ENCODE results near the gene MRS2. TPM values are rescaled to one million over a fixed set of nuclear protein-coding genes. Genes with fewer than 3 reads are reported as not detected.

The MRS2 gene
- total RNA-seq, 1 experiment from 2014 or later, result 85.8 TPM

DNA sequence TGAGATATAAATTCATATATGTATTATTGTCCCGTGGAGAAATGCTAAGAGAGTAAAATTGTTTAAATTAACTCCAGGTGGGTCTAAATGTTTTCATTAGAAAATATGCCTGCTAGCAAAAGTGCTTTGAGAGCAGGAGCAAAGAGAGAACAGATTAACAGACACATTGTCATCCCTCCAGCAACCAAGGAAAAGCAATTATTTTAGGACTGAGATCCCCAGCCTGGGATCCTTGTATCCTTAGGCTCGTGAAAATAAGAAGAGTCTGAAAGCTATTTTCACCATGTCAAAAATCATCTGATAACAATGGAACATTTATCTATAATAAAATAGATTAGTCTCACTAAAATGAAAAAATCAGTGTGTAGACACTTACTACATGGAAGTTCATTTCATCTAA is 11.5 kb upstream of the MRS2 start:
- Histone ChIP-seq H4K91ac (ENCODE audit: insufficient read length, low read depth, low read length) (no peak overlapping the region), H3K56ac (ENCODE audit: insufficient read length, low read depth, low read length) (no peak overlapping the region), H4K8ac (replicated peaks; ENCODE audit: insufficient read length, low read depth, low read length) (no peak overlapping the region), H2AK5ac (ENCODE audit: insufficient read length, low read length) (no peak overlapping the region), H3K4ac (ENCODE audit: low read depth, low read length) (no peak overlapping the region), H3K79me2 (ENCODE audit: insufficient read depth, low read length) (no peaks in the 10 kb centered on the region), H3K27me3 (ENCODE audit: insufficient read depth, low read length) (no peaks in the 10 kb centered on the region), H2BK20ac (ENCODE audit: low read depth, low read length, poor library complexity, severe bottlenecking) (no peak overlapping the region), H3K23ac (ENCODE audit: insufficient read length, low read depth, low read length) (no peak overlapping the region), H2AFZ (ENCODE audit: low read length) (no peak overlapping the region), H3K79me1 (ENCODE audit: insufficient read depth, low read depth, low read length, poor library complexity, severe bottlenecking) (no peaks in the 10 kb centered on the region), H2BK15ac (ENCODE audit: low read depth, low read length) (no peak overlapping the region), H3K4me1 (ENCODE audit: insufficient read depth, low read length) (no peaks in the 10 kb centered on the region), H3K23me2 (ENCODE audit: insufficient read length, low read depth, low read length, poor library complexity, severe bottlenecking) (no peaks in the 10 kb centered on the region), H3T11ph (ENCODE audit: low read length) (no peak overlapping the region), H3K4me2 (ENCODE audit: insufficient read depth, insufficient read length, low read length) (no peak overlapping the region), H3K18ac (ENCODE audit: insufficient read length, low read depth, low read length) (no peak overlapping the region), H2BK12ac (ENCODE audit: insufficient read length, low read depth, low read length) (no peak overlapping the region), H2BK120ac (ENCODE audit: low read depth, low read length, poor library complexity, severe bottlenecking) (no peak overlapping the region), H3K9me3 (ENCODE audit: control insufficient read depth, low read depth, low read length) (peaks cover 3% of the 10 kb centered on the region), H4K20me1 (ENCODE audit: control insufficient read depth, insufficient read depth, insufficient read length) (no peaks in the 10 kb centered on the region), H2BK5ac (ENCODE audit: insufficient read length, low read length) (no peak overlapping the region), H3K9ac (ENCODE audit: extremely low read depth, insufficient read length, low read length) (no peak overlapping the region), H4K5ac (ENCODE audit: insufficient read length, low read depth, low read length) (no peak overlapping the region), H3K27ac (ENCODE audit: insufficient read length, low read depth, low read length) (no peak overlapping the region), H3K14ac (ENCODE audit: insufficient read depth, low read length) (no peak overlapping the region)
- Mint-ChIP-seq H3K9me3 (peaks cover 3 to 5% of the 10 kb centered on the region in 2 experiments; a peak in 4 of 5 replicates), H3K4me1 (no peaks in the 10 kb centered on the region), H3K27ac (no peak overlapping the region), H3K27me3 (ENCODE audit: low read depth) (no peaks in the 10 kb centered on the region), H3K4me3 (no peak overlapping the region), H3K36me3 (ENCODE audit: insufficient read depth in 1 of 3, low read depth in 3 of 3) (peaks cover 2 to 4% (median 2%) of the 10 kb centered on the region in 3 experiments; a peak in 5 of 7 replicates)
- no CpG with 5 or more reads among the region's 2 CpGs for WGBS (ENCODE audit: extremely low coverage, insufficient read length, low lambda C conversion rate)
- TF ChIP-seq, protein P1, sequence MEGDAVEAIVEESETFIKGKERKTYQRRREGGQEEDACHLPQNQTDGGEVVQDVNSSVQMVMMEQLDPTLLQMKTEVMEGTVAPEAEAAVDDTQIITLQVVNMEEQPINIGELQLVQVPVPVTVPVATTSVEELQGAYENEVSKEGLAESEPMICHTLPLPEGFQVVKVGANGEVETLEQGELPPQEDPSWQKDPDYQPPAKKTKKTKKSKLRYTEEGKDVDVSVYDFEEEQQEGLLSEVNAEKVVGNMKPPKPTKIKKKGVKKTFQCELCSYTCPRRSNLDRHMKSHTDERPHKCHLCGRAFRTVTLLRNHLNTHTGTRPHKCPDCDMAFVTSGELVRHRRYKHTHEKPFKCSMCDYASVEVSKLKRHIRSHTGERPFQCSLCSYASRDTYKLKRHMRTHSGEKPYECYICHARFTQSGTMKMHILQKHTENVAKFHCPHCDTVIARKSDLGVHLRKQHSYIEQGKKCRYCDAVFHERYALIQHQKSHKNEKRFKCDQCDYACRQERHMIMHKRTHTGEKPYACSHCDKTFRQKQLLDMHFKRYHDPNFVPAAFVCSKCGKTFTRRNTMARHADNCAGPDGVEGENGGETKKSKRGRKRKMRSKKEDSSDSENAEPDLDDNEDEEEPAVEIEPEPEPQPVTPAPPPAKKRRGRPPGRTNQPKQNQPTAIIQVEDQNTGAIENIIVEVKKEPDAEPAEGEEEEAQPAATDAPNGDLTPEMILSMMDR (conservative IDR thresholded peaks at IDR 0.05), result no peak
- no peak for DNase-seq

Measured in H9 (cell line).